NCI-H2171 treated with DMSO at 0.1 percent for 48 hours (cell line): ENCODE results near the gene MRGPRF.
"Not testable (repeated sequence)": the region's sequence is repeated elsewhere in the genome, so short reads cannot be mapped to it uniquely, and the experiment has no call there.

Experiments used
- DNase-seq: peaks from one replicate; lab custom pipeline; 2025; lab: John Stamatoyannopoulos, UW

MRGPRF gene

DNA sequence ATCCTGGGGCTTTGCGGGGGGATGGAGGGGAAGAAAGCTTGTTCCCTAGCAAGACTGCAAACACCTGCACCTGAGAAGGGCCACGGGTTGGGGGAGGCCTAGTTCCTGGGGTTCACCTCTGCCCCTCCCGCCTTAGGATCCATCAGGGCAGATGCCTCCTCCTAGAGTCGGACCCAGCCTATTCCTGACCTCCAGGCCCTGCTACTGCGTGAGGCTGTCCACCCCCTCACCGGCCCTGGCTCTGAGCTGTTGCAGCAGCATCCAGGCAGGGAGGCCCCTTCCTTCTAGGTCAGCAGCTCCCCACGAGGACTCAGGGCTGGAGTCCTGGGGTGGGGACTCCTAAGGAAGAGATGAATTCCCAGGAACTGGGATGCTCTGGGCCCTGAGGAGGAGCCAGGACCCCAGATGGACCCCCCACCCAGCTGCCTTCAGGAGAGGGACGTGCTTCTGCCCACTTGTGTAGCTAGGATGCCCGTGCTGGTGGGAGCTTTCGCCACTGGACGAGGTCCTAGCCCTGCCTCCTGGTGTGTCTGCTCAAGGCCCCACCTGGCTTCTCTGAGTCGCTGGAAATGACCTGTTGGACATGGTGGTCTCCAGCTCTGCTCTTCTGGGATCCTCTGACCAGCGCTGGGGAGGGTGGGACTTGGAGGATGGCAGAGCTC, 10.3 kb downstream of the MRGPRF start:
- DNase-seq = no peak

DNA sequence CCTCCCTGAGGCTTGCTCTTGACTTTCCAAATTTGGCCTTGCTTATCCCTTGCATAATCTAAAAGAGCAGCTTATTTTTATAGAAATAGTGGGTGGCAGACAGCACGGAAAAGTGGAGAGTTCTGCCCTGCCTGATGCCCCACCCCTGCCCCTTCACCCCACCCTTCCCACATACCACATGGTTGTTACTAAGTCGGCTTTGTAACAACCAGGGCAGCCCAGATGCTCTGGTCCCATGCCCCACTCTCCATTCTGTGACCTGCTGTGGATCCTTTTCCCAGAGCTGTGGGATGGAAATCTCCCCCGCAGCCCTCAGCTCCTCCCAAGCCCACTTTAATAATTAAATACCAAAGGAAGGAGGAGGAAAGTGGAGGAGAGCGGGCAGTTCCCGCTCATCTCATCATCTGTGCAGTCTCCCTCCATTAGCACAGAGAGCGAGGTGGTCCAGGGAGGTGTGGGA, 10.9 kb downstream of the MRGPRF start:
- DNase-seq = no peak

DNA sequence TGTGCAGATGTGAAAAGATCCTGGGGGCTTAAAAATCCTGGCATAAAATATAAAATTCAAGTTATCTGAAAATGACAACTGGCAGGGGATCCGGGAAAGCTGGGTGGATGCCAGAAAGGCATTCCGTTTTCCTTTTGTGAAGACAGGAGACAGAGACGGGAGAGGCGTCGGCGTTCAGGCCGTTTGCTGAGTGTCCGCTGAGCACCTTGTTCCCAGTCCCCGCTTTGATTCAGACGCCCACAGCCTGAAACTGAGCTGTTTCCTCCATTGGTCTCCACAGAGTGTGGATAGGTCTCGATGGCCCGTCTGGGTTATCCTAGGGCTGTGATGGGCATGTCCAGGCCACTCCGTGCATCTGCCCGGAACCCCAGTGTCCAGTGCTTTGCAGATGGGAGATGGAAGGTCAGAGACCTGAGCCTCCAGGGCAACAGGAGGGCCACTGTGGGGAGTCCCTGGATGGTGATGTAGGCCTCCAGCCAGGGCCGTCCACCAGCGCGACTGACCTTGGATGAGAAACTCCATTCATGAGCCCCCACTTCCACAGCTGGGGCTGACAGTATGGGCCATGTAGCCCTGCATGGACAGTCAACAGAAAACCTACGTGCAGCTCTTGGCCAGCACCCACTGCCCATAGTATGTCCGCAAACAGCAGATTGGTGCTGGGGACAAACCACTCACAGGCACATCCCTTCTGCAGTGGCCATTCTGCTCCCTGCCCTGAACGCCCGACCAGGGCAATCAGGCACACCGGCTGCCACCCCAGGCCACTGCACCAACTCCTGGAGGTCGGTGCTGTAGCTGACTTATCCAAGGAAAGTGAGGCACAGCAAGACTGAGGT, 11.6 kb downstream of the MRGPRF start:
- no peak for DNase-seq

DNA sequence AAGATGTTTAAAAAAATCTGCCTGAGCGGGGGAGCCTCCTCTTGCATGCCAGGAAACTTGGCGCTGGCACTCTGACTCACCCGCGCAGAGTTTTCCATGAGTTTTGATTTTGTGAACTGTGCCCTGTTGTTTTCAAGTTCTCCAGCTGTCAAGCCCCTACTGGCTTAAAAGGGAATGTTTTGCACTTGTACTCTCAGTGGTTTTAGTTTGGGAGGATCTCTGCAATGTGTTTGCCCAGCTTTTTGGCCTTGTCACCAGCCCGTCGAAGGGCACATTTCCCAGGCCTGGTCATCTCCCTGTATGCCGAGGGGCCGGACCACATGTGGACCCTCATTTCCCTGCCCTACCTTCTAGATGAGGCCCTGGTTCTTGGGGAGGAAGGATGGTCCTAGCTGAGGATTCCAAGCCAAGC, 12.2 kb downstream of the MRGPRF start:
- DNase-seq = peak; percentile 32

DNA sequence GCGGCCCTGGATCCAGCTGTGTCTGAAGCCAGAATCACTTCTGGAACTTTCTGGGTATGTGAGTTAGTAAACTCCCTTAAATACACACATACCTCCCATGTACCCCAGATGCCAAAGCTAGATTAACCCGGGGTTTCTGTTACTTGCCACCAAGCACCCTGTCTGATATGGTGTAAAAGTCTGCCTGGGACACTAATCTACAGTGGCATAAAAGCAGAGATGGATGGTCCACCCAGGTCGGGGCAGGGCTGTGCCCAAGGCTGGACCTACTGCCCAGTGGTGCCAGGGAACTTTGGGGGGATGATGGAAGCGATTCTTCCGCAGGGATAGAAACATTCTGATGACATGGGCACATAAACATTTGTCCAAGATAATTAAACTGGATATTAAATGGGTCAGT, 12.7 kb downstream of the MRGPRF start:
- DNase-seq = no peak

- not testable (repeated sequence) for DNase-seq
Measured at GRCh38 chr11:68999748-69000355, 13.2 kb downstream of the MRGPRF start.

DNA sequence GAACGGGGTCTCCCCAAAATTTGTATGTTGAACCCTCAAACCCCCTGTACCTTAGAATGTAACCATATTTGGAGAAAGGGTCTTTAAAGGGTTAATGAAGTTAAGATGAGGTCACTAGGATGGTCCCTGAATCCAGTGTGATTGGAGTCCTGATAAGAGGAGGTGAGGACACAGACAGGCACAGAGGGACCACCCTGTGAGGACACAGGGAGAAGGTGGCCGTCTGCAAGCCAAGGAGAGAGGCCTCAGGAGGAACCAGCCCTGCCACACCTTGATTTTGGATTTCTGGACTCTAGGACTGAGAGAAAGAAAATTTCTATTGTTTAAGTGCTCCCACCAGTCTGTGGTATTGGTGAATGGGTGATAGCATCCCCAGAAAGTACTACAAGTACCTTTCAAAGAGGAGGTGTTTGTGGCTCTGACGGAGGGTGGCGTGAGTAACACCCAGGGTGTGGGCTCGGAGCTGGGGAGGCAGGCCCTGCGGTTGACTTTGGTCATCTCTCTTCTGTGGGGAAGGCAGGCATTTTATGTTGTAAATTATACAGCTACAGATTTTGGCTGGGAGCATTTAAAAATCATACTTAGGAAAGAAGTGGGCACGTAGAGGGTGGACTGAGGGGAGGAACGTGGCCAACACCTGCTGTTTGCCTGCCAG, 13.8 kb downstream of the MRGPRF start:
- DNase-seq = no peak

DNA sequence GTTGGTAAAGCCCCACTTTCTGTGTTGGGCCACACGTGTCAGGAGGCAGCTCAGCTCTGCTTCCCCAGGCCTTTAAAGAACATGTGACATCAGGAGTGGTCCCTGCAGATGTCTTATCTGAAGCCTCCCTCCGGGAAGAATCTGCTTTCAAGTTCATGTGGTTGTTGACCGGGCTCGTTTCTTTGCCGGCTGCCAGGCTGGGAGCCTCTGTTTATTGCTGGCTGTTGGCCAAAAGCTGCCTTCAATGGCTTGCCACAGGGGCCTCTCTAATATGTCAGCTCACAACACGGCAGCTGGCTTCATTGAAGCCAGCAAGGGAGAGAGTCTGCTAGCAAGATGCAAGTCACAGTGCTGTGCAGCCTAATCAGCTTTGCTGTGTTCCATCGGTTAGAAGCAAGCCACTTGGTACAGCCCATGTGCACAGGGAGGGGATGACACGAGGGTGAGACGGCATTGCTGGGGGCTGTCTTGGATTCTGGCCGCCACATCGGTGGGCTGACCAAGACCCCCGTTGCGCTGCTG, 14.6 kb downstream of the MRGPRF start:
- peak; percentile 94 for DNase-seq

DNA sequence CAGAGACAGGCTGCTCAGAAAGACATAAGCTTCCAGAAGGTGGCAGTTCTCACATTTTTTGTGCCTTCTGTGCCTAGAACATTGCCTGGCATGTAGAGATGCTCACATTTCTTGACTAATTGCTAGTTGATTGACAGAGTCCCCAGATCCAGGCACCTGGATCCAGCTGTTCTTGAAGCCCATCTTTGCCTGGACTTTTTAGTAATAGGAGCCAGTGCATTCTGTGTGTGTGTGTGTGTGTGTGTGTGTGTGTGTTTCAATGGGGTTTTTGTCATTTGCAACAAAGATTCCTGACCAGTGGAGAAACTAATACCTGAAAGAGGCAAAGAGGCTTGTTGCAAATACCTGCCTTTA, 15.1 kb downstream of the MRGPRF start:
- no peak for DNase-seq

DNA sequence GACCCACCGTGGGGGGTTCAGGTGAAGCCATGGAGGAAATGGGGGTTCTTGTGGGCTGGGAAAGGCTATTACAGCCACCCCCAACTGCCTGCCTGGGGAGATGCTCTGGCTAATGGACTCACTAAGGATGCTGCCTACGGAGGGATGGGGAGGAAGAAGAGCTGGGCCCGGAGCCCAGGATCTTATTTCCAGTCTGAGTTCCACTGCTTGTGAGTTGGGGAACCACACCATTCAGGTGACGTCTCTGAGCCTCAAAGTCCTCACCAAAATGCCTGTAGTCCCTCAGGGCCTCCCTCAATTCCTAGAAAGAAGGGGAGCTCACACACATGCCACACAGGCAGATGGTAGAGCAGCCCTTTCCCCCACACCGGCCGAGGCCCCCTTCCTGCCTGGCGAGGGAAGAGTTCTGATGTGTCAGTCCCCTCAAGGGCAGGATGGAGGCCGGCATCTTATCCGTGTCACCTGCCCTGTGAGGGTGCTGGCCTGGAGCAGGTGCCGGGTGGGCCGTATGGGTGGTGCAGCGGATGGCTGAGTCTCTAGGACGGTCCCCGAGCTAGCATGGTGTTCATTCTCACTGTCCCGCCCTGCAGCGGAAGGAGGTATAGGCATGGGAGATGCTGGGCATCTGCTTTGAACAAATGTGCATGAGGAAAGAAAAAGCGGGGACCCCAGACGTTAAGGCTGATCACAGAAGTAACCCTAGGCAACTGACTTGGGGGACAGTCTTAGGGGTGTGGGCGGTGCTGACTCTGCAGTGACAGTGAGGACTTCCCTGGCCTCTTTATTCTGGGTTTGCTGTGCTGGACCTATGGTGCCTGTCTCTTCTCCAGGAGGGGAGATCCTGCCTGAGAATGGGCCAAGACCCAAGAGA, 15.7 kb downstream of the MRGPRF start:
- DNase-seq = no peak

DNA sequence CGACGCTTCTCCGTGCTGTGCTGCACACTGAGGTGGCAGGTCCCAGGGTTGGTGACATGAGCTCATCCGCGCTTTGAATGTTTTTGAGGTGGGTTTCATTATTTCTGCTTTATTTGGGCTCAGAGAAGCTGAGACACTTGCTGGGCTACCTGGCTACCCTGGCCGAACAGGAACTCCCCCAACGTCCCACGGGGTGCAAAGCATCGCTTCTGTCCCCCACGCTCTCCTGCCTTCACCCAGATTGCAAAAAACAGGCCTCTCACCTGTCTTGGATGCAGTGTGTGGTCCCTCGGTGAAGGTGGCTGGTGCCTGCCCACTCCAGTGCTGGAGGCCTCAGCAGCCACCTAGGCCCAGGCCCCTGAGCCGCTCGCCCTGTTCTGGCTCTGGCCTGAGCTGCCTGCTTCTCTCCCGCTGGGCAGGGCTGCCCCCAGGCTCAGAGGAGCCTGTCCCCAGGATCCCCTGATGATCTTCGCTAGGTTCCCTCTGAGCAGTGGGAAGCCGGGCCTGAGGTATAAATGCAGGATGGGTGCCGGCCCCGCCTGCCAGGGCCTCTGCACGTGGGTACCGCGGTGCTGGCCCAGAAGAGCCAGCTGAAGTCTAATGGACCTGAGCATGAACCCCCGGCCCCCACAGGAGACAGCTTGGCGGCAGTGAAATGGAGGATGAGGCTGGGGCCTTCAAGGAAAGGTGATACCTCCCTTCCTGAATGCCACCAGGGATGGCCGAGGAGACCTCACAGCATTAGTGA, 16.5 kb downstream of the MRGPRF start:
- no peak for DNase-seq

DNA sequence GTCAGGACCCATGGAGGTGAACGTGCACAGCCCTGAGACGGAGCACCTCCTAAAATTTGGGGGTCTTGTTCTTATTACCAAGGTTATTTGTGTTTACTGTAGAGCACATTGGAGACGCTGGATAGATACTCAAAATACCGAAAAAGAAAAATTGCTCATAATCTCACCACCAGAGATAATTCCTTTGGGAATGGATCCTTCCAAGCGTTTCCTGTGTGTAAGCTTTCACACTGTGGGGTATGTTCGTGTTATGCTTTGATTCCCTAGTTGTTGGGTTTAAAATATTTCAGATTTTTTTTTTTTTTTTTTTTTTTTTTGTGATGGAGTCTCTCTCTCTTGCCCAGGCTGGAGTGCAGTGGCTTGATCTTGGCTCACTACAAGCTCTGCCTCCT, 18.2 kb downstream of the MRGPRF start:
- DNase-seq = no peak

GRCh38 chr11:68994161-68994893, 18.7 kb downstream of the MRGPRF start:
- DNase-seq = no peak

DNA sequence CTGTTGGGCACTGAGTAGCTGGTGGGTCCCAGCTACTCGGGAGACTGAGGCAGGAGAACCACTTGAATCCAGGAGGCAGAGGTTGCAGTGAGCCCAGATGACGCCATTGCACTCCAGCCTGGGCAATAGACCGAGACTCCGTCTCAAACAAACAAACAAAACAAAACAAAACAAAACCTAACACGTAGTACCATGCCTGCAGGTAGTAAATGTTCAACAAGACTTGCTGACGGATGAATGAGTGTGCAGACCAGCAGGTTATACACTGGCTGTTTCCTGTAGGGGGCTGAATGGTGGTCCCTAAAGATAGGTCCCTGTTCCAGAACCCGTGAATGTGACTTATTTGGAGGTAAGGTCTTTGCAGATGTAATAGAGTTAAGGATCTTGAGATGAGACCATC, 19.5 kb downstream of the MRGPRF start:
- no peak for DNase-seq

DNA sequence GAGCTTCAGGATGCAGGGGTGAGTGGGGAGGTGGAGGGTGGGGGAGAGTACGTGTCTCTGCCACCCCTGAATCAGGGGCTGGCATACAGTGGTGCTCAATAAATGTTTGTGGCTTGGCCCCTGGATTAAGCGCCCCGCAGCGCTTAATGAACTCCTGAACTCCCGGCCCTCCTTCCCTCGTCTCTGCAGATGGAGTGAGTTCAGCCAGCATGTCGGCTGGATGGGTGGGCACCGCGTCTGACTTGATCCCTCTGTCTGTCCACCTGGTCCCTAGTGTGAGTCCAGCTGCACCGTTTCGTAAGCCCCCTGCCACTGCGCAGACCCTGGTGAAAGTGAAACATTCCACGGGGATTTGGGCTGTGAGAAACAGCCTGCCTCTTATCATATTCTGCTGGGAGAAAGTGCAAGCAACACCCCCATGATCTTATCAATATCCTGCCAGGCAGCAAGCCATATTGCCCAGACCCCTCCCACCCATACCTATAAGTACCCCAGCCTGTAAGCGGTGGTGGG, 20.2 kb downstream of the MRGPRF start:
- DNase-seq = no peak

- no peak for DNase-seq
Measured at GRCh38 chr11:68990995-68991780, 21.9 kb downstream of the MRGPRF start.

DNA sequence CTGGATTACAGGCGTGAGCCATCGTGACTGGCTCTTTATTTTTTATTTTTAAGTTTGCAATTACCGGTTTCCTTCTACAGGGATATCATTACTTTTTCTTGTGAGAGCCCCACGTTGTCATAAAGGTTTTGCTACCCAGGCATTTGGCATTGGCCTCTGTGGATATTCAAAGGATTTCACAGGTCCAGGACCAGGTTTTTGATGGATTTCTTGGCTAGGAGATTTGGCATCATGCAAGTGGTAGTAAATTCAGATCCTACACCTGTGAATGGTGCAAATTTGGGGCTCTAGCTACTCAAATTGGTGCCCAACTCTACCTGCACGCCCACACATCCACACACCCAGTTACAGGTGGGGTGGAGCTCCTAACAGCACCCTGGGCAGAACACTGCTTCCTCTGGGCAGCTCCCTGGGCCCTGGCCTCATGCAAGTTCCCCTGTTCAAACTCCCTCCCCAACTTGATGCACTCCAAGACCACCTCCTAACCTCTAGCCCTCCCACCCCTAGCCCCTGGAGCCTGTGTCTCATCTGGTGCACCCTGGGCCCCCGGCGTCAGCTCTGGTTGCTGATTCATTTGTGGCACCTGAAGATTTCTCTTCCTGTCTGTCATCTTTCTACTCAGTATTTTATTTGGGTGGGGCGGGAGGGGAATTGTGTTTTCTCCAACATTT, 23.0 kb downstream of the MRGPRF start:
- DNase-seq = no peak

- DNase-seq = peak; percentile 79
Measured at GRCh38 chr11:68988491-68988890, 24.6 kb downstream of the MRGPRF start.
